Mammary epithelial cell (primary cell): Measurements from ENCODE around the gene WNT6.

Experiments used
- EZH2 ChIP-seq: IDR thresholded peaks from 2 replicates; pipeline ENCODE4 v1.6.1; 2012; ENCODE audit warnings: low read length, inconsistent platforms, borderline replicate concordance
- TF ChIP-seq, protein P1 (sequence below), 2 donors: IDR thresholded peaks in 1 of 2; conservative IDR thresholded peaks in 1 of 2; 2 replicates each; pipeline ENCODE4 v1.5.1; 2011 to 2012; ENCODE audit warnings: inconsistent platforms in 2 of 2, low read length in 2 of 2, mild to moderate bottlenecking in 2 of 2, control low read depth in 1 of 2, low read depth in 1 of 2; ENCODE audit not compliant: insufficient read depth in 1 of 2; ENCODE audit errors: extremely low read depth in 1 of 2

DNA sequence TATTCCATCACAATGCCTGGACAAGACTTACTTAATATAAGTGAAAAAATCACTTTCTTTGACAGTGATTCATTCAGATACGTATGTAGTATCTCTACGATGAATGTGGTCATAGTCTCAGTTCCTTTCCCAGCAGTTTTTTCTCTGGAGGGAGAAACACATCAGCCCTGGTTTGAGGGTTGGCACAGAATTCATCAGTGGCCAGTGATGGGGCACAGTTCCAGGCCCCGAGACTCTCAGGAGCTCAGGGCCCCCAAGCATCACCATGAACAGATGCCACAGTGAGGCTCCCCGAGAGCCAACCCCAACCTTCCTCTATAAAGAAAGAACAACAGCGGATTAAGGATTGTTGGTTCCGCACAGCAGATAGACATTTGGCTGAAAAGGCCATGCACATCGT, 40.5 kb upstream of the WNT6 start:
- TF ChIP-seq, protein P1, sequence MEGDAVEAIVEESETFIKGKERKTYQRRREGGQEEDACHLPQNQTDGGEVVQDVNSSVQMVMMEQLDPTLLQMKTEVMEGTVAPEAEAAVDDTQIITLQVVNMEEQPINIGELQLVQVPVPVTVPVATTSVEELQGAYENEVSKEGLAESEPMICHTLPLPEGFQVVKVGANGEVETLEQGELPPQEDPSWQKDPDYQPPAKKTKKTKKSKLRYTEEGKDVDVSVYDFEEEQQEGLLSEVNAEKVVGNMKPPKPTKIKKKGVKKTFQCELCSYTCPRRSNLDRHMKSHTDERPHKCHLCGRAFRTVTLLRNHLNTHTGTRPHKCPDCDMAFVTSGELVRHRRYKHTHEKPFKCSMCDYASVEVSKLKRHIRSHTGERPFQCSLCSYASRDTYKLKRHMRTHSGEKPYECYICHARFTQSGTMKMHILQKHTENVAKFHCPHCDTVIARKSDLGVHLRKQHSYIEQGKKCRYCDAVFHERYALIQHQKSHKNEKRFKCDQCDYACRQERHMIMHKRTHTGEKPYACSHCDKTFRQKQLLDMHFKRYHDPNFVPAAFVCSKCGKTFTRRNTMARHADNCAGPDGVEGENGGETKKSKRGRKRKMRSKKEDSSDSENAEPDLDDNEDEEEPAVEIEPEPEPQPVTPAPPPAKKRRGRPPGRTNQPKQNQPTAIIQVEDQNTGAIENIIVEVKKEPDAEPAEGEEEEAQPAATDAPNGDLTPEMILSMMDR (conservative IDR thresholded peaks at IDR 0.05 in 1 of 2, IDR thresholded peaks at IDR 0.05 in 1 of 2; ENCODE audit: extremely low read depth in 1 of 2, insufficient read depth in 1 of 2, low read depth in 1 of 2, low read length in 2 of 2) = no peak
- no peak for TF ChIP-seq EZH2
